HTERT RPE-1 (cell line): ENCODE results near the gene ATP8A2.

Experiments
- in situ Hi-C: fragments of 300-500 bp; cut with MboI; formaldehyde crosslinking; loops from 4 replicates; pipeline ENCODE4 v1.14.3; 2020; ENCODE audit warnings: low sequenced_read_pairs

ATP8A2 gene

GRCh38 chr13:25872481-25873241 lies 500.9 kb downstream of the ATP8A2 start:
- in situ Hi-C loops, result no loop called here

- in situ Hi-C loops, result no loop called here
Observed at GRCh38 chr13:25873242-25873612, 501.5 kb downstream of the ATP8A2 start.

GRCh38 chr13:25874064-25874737 lies 502.4 kb downstream of the ATP8A2 start:
- in situ Hi-C loops, result no loop called here

DNA sequence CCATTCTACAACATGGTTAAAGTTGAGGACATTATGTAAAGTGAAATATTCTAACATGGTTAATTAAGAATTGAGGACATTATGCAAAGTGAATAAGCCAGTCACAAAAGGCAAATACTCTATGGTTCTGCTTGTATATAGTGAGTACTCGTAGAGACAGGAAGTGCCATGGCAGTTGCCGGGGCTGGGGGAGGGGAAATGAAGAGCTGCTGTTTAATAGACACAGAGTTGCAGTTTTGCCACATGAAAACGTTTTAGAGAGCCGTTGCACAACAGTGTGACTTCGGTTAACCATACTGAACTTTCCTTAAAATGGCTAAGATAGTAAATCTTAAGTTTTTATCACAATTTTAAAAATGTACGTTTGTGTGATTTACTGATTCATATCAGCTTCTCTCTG lies 503.1 kb downstream of the ATP8A2 start:
- in situ Hi-C loops, result no loop called here

DNA sequence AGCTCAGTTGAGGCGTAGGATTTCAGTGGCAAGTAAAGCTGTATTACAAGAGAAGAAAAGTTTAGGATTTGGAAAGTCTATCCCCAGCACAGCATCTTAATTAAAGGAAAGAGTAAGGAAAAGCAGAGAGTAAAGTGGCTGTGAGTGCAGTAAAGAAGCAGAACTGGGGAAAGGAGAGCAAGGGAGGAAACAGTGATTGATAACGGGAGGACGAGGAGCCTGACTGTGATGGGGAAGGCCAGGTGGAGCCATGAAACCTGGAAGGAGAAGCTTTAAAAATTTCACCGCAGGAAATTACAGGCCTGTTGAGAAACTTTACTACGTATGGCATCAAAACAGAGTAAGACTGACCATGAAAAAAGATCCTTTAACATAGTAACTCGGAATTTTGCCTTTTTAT lies 504.5 kb downstream of the ATP8A2 start:
- in situ Hi-C loops, result no loop called here

- in situ Hi-C loops, result no loop called here
Observed at GRCh38 chr13:25879466-25879865, 507.7 kb downstream of the ATP8A2 start.

DNA sequence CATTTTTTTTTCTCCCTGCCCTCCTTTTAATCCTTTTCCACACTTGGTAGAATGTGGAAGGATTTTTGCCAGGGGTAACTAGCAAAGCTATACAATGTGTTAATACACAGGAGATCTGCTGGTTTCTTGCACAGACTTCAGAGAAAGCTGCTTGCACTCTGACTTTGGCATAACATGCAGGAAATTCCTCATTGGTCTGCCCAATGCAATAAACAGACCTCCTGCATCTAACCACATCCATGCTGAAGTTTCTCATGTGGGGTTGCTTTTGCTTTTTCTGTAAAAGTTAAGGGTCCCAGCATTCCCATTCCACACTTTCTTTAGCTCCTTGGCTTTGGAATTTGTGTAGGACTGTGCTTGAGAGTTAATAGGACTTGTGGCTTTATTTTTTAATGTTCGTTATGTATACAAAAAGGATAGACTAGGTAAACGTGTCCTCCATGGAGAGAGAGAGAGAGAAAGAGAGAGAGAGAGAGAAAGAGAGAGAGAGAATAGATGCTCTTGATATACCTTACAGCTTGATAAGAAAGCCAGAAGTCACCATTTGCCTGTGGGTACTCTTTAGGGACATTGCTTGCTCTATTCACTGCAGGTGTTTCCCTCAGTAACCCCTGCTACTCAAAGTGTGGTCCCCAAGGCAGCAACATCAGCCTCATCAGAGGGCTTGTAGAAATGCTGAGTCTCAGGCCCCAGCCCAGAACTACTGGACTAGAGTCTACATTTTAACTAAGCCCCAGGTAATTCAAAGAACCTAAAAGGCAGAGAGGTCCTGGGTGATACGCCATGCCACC lies 509.6 kb downstream of the ATP8A2 start:
- in situ Hi-C loops, result no loop called here

DNA sequence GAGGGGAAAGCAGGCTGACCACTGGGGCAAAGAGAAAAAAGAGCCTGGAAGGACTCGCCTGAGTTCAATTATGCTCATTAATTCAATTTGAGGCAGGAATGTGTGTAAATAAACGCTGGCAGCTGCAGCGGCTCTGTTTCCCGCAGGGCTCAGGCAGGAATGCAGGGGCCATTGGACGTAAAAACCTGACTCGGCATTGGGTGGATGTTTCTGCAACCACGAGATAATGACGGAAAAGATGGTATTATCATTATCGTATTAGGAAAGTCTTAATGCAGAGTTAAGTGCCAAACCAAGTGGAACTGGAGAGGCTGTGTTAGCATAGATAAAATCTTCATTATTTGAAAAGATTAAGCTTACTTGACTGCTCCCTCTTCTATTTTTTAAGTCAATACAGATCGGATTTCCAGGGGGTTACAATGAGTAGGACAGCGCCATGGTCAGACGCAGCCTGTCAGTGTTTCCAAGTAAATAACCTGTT lies 510.2 kb downstream of the ATP8A2 start:
- in situ Hi-C loops, result no loop called here

DNA sequence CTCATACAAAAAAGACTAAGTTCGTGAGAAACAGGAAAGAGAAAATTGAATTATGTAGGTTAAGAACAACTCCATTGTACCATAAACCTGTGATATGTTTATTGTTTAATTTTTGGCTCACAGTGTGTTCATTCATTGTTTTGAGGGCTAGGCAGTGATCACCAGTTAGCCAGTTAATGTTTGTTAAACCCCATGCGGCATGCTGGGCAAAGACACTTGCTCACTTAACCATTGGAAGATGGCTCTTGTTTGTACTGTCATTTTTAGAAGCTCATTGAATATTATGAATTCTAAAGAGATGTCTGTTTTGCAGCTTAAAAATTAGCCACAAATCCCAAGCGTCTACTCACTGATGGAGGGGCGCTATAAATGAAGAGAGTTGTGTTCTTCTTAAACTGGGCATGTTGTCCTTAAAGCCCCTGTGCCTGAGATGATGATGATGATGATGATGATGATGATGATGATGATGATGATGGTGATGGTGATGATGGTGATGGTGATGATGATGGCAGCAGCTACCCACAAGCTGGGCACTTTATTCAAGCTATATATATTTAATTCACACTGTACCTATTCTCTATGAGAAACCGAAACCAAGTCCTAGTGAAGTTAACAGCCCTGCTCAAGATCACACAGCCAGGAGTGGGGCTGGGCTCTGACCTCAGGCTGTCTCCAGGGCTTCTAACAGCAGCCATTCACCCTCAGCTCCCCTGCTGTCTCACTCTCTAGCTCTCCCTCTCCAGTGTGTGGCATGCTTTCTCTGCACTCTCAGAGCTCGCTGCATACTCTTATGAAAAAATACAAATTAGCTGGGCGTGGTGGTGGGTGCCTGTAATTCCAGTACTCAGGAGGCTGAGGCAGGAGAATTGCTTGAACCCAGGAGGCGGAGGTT lies 510.9 kb downstream of the ATP8A2 start:
- in situ Hi-C loops, result no loop called here

- in situ Hi-C loops, result no loop called here
Observed at GRCh38 chr13:25885418-25885817, 513.6 kb downstream of the ATP8A2 start.

GRCh38 chr13:25886438-25887214 lies 514.9 kb downstream of the ATP8A2 start:
- in situ Hi-C loops, result no loop called here

DNA sequence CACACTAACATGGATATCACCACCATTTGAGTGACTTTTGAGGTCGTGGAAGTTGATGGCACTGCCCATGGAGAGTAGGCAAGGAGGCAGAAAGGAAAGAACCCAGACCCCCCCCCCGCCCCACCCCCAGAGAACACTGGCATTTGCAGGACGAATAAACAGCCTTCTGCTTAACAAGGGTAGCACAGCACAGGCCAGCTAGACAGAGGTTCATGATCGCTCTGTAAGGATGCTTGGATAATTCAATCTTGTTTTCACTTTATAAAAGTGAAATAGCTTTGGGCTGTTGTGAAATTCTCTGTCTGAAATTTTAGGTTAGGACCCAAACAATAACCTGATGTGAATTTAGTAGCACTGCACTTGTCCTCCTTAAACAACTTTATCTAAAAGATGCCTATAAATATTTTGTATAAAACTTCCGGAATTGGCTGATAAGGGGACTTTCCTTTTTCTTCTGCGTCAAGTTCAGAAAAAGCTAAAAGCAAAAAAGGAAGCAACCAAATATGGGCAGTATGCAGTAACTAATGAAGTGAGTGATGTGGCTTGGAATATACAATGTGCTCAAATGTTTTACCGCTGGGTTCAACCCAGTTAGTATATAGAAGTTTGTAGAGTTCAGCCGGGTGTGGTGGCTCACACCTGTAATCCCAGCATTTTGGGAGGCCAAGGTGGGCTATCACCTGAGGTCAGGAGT lies 516.3 kb downstream of the ATP8A2 start:
- in situ Hi-C loops, result no loop called here

DNA sequence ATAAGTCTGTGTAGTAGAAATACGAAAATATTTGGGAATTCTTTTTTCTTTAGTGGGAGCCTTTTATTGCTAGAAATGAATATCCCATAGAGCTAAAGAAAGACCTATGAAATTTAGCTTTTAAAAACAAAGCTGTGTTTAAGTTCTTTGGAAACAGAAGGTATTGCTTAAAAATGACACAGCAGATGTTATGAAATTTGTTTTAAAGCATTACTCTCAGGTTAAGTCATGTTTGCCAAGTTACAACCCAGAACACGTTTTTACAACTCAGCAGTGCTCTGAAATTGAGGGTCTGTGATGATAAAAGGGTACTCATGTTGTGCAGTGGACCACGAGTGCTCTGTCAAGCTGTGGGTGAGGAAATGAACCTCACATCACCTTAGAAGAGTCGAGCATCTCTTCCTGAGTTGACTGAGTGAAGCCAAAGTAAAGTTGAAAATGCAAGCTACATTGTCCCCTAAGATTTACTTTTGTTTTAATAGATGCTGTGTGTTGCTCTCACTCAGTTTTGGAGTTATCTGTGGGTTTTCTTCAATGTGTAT lies 519.0 kb downstream of the ATP8A2 start:
- in situ Hi-C loops, result no loop called here

DNA sequence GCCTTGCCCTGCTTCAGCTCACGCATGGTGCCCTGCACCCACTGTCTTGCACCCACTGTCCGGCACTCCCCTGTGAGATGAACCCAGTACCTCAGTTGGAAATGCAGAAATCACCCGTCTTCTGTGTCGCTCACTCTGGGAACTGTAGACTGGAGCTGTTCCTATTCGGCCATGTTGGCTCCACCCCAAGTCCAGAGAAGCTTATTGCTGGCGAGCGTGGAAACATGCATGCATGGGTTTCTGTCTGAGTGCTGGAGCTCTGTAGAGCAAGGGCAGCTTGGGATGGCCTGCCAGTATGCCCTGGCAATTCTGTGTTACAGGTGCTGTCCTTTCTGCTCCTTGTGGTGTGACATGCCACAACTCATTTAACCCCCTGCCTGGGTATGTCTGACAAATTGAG lies 527.2 kb downstream of the ATP8A2 start:
- in situ Hi-C loops, result no loop called here

- in situ Hi-C loops, result no loop called here
Observed at GRCh38 chr13:25899464-25899863, 527.7 kb downstream of the ATP8A2 start.

DNA sequence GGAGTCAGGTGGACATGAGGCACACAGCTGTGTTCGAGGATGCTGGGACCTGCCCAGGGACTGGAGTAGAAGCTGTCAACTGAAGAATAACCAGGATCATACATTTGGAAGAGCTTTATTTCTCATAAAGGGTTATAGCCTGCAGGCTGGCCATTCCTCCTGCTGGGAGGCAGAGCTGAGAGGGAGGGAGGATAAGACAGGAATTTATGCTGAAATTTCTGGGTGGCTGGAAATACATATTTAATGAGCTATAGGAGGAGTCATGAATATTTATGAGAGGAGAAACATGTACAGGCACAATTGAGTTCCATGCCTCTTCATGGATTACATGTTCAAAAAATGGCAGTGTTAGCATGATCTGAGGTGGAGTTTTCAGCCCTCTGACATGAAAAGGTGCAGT lies 528.2 kb downstream of the ATP8A2 start:
- in situ Hi-C loops, result no loop called here

- in situ Hi-C loops, result no loop called here
Observed at GRCh38 chr13:25901460-25902376, 529.9 kb downstream of the ATP8A2 start.

- in situ Hi-C loops, result no loop called here
Observed at GRCh38 chr13:25902455-25902854, 530.7 kb downstream of the ATP8A2 start.
